ENCODE data around the gene RRP7A.
"Not testable (repeated sequence)": the region's sequence is repeated elsewhere in the genome, so short reads cannot be mapped to it uniquely, and the experiment has no call there.

DNA sequence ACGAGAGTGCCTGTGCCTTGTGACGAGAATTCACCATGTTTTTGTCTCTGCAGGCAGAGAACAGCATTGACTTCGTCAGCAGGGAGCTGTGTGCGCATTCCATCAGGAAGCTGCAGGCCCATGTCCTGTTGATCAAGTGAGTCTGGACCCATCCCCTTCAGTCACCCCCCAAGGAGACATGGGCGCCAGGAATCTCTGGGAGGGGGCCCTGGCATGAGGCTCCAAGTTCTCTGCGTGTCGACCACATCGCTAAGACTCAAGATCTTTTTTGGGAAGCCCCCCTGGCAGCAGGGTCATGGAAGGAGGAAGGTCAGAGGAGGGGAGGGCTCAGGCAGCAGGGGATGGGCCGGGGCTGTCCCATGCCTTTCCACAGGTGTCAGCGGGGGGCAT is 10.6 kb downstream of the RRP7A start:
- TF ChIP-seq, protein P1, sequence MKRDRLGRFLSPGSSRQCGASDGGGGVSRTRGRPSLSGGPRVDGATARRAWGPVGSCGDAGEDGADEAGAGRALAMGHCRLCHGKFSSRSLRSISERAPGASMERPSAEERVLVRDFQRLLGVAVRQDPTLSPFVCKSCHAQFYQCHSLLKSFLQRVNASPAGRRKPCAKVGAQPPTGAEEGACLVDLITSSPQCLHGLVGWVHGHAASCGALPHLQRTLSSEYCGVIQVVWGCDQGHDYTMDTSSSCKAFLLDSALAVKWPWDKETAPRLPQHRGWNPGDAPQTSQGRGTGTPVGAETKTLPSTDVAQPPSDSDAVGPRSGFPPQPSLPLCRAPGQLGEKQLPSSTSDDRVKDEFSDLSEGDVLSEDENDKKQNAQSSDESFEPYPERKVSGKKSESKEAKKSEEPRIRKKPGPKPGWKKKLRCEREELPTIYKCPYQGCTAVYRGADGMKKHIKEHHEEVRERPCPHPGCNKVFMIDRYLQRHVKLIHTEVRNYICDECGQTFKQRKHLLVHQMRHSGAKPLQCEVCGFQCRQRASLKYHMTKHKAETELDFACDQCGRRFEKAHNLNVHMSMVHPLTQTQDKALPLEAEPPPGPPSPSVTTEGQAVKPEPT (CRISPR knock-in tag; IDR thresholded peaks at IDR 0.05; ENCODE audit: low read depth) = not testable (repeated sequence)
- TF ChIP-seq ZBTB42 (CRISPR knock-in tag; IDR thresholded peaks at IDR 0.05); TCF7L2 (IDR thresholded peaks at IDR 0.05; ENCODE audit: low read depth, low read length); FOXM1 (CRISPR knock-in tag; IDR thresholded peaks at IDR 0.05); ZNF292 (CRISPR knock-in tag; IDR thresholded peaks at IDR 0.05; ENCODE audit: borderline replicate concordance, low read depth); ZNF101 (CRISPR knock-in tag; IDR thresholded peaks at IDR 0.05; ENCODE audit: borderline replicate concordance, low read depth); TCF12 (IDR thresholded peaks at IDR 0.05); TCF12 (CRISPR knock-in tag; IDR thresholded peaks at IDR 0.05); POLR2A (IDR thresholded peaks at IDR 0.05; ENCODE audit: insufficient read depth in 1 of 2, low read depth in 2 of 2, low read length in 2 of 2); ZNF781 (CRISPR knock-in tag; IDR thresholded peaks at IDR 0.05; ENCODE audit: borderline replicate concordance, not compliant biosample characterization); NBN (conservative IDR thresholded peaks at IDR 0.05); TBL1XR1 (IDR thresholded peaks at IDR 0.05; ENCODE audit: borderline replicate concordance, low read length, partially characterized antibody); SP1 (IDR thresholded peaks at IDR 0.05); SP1 (CRISPR knock-in tag; IDR thresholded peaks at IDR 0.05); SP5 (CRISPR knock-in tag; IDR thresholded peaks at IDR 0.05; ENCODE audit: borderline replicate concordance, low read depth): not testable (repeated sequence)
- TF ChIP-seq, protein P2, sequence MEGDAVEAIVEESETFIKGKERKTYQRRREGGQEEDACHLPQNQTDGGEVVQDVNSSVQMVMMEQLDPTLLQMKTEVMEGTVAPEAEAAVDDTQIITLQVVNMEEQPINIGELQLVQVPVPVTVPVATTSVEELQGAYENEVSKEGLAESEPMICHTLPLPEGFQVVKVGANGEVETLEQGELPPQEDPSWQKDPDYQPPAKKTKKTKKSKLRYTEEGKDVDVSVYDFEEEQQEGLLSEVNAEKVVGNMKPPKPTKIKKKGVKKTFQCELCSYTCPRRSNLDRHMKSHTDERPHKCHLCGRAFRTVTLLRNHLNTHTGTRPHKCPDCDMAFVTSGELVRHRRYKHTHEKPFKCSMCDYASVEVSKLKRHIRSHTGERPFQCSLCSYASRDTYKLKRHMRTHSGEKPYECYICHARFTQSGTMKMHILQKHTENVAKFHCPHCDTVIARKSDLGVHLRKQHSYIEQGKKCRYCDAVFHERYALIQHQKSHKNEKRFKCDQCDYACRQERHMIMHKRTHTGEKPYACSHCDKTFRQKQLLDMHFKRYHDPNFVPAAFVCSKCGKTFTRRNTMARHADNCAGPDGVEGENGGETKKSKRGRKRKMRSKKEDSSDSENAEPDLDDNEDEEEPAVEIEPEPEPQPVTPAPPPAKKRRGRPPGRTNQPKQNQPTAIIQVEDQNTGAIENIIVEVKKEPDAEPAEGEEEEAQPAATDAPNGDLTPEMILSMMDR (CRISPR knock-in tag; IDR thresholded peaks at IDR 0.05) = not testable (repeated sequence)
